Stimulated activated CD4-positive, alpha-beta T cell treated with anti-CD3 and anti-CD28 coated beads, Interleukin-2, amount 100 ng/mL, for 24 hours (primary cell): ENCODE results near the gene VCL.
"Not testable (repeated sequence)": the region's sequence is repeated elsewhere in the genome, so short reads cannot be mapped to it uniquely, and the experiment has no call there.

Source experiments
- DNase-seq, 2 donors: peaks; one replicate each; pipeline ENCODE4 v3.0.0-alpha.2; 2020

Gene VCL

GRCh38 chr10:74113546-74113945, 115.6 kb downstream of the VCL start:
- DNase-seq = no peak

- no peak for DNase-seq
Observed at GRCh38 chr10:74114041-74114448, 116.1 kb downstream of the VCL start.

- DNase-seq = no peak
Observed at GRCh38 chr10:74117738-74118137, 119.8 kb downstream of the VCL start.

- no peak for DNase-seq
Observed at GRCh38 chr10:74118804-74119203, 120.9 kb downstream of the VCL start.

GRCh38 chr10:74120911-74121310, 123.0 kb downstream of the VCL start:
- DNase-seq = no peak

- DNase-seq = no peak
Observed at GRCh38 chr10:74121368-74121767, 123.5 kb downstream of the VCL start.

GRCh38 chr10:74122060-74122459, 124.1 kb downstream of the VCL start:
- DNase-seq = no peak

- DNase-seq = no peak
Observed at GRCh38 chr10:74123081-74123480, 125.2 kb downstream of the VCL start.

GRCh38 chr10:74133923-74134820, 136.3 kb downstream of the VCL start:
- DNase-seq = no peak

GRCh38 chr10:74135452-74135851, 137.5 kb downstream of the VCL start:
- DNase-seq = no peak

- DNase-seq = no peak
Observed at GRCh38 chr10:74137992-74138391, 140.1 kb downstream of the VCL start.

- not testable (repeated sequence) for DNase-seq
Observed at GRCh38 chr10:74138596-74138995, 140.7 kb downstream of the VCL start.

- DNase-seq = no peak
Observed at GRCh38 chr10:74139981-74140380, 142.1 kb downstream of the VCL start.

GRCh38 chr10:74140553-74140952, 142.6 kb downstream of the VCL start:
- DNase-seq = no peak

- DNase-seq = no peak
Observed at GRCh38 chr10:74145133-74145532, 147.2 kb downstream of the VCL start.

GRCh38 chr10:74146980-74147379, 149.1 kb downstream of the VCL start:
- DNase-seq = not testable (repeated sequence)

- peak; percentile 81 to 82 for DNase-seq
Observed at GRCh38 chr10:74150204-74150989, 152.5 kb downstream of the VCL start, which contains the start of gene AP3M1. AP3M1 (minus strand) TSS chr10:74150828; CDS start chr10:74138379, 12,449 bp downstream.

GRCh38 chr10:74150990-74151878, 153.3 kb downstream of the VCL start, which contains the start of gene ADK:
ADK (plus strand) TSS chr10:74151221; CDS start chr10:74151279, 58 bp downstream.
- DNase-seq = peak; percentile 100

GRCh38 chr10:74151879-74152722, 154.2 kb downstream of the VCL start:
- DNase-seq = no peak

- no peak for DNase-seq
Observed at GRCh38 chr10:74153123-74153522, 155.2 kb downstream of the VCL start.

GRCh38 chr10:74153676-74154075, 155.8 kb downstream of the VCL start:
- DNase-seq = no peak

- DNase-seq = no peak
Observed at GRCh38 chr10:74156919-74157289, 159.0 kb downstream of the VCL start.
